Measurements from ENCODE around the gene PTK6.

DNA sequence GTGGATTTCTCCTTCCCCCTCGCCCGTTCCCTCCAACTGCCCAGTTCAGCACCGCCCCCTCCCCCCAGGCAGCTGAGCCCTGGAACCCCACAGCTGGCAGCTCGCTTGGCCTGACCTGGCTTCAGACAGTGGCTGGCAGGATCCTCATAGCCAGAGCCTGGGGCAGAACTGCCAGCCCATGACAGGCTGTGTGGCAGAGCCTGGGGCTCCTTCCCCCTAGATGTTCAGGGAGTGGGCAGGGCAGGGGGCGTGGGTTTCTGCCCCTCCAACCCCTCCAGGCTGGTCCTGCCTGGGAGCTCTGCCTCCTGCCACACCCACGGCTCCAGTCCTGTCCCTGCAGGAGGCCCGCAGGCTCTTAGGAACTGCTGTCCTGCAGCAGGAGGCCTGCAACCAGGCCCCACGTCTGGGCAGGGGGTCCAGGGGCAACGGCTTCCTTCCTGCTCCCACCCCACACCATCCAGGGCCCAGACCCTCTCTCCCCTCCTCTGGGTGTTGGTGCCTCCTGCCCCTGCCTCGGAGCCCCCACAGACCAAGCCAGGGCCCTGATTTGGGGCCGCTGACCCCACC, 55.1 kb downstream of the PTK6 start:
- TF ChIP-seq, protein P1, sequence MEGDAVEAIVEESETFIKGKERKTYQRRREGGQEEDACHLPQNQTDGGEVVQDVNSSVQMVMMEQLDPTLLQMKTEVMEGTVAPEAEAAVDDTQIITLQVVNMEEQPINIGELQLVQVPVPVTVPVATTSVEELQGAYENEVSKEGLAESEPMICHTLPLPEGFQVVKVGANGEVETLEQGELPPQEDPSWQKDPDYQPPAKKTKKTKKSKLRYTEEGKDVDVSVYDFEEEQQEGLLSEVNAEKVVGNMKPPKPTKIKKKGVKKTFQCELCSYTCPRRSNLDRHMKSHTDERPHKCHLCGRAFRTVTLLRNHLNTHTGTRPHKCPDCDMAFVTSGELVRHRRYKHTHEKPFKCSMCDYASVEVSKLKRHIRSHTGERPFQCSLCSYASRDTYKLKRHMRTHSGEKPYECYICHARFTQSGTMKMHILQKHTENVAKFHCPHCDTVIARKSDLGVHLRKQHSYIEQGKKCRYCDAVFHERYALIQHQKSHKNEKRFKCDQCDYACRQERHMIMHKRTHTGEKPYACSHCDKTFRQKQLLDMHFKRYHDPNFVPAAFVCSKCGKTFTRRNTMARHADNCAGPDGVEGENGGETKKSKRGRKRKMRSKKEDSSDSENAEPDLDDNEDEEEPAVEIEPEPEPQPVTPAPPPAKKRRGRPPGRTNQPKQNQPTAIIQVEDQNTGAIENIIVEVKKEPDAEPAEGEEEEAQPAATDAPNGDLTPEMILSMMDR (conservative IDR thresholded peaks at IDR 0.05 in 1 of 2, IDR thresholded peaks at IDR 0.05 in 1 of 2; ENCODE audit: low read depth in 1 of 2, low read length in 2 of 2) = no peak
- no peak for TF ChIP-seq EZH2 (IDR thresholded peaks at IDR 0.05; ENCODE audit: low read length, missing control alignments)

Data from fibroblast of lung (primary cell).